Heart left ventricle (tissue), 16 donors: ENCODE data around the gene STK17B. TPM values are rescaled to one million over a fixed set of nuclear protein-coding genes. Genes with fewer than 3 reads are reported as not detected.
A peak's percentile ranks its signal among the peaks of the same experiment; 100 is the strongest.

Experiments used
- ATAC-seq, 4 donors: fragments of 200-7000 bp; cut with Tn5 transposase; one replicate each; pipeline ENCODE4 v1.9.1; 2020 to 2022; ENCODE audit warnings: moderate library complexity in 4 of 4, mild to moderate bottlenecking in 3 of 4, moderate number of reproducible peaks in 1 of 4
- DNase-seq, 5 donors: peaks; one replicate each; pipeline ENCODE4 v3.0.0-alpha.2; 2020
- H3K27ac ChIP-seq, 12 donors: fragments of 200-600 bp; sonication (generic) in 4 of 12; one replicate each; pipeline versions ENCODE4 v1.5.0 to v1.8.0; 2016 to 2022; ENCODE audit warnings: mild to moderate bottlenecking in 2 of 12
- H3K27me3 ChIP-seq, 9 donors: fragments of 200-600 bp; sonication (generic) in 2 of 9; one replicate each; pipeline versions ENCODE4 v1.5.1 to v1.8.0; 2016 to 2022; ENCODE audit warnings: mild to moderate bottlenecking in 3 of 9
- H3K36me3 ChIP-seq, 9 donors: fragments of 200-600 bp; sonication (generic) in 2 of 9; one replicate each; pipeline versions ENCODE4 v1.5.0 to v1.8.0; 2018 to 2022; ENCODE audit warnings: mild to moderate bottlenecking in 2 of 9
- H3K4me1 ChIP-seq, 12 donors: fragments of 200-600 bp; sonication (generic) in 4 of 12; one replicate each; pipeline versions ENCODE4 v1.5.0 to v1.8.0; 2016 to 2022; ENCODE audit warnings: mild to moderate bottlenecking in 3 of 12
- H3K4me3 ChIP-seq, 12 donors: fragments of 200-600 bp; sonication (generic) in 4 of 12; one replicate each; pipeline versions ENCODE4 v1.5.0 to v1.8.0; 2017 to 2022; ENCODE audit warnings: mild to moderate bottlenecking in 9 of 12, moderate library complexity in 4 of 12
- H3K9me3 ChIP-seq, 12 donors: fragments of 200-600 bp; sonication (generic) in 4 of 12; one replicate each; pipeline versions ENCODE4 v1.5.0 to v1.8.0; 2016 to 2022; ENCODE audit warnings: mild to moderate bottlenecking in 1 of 12
- POLR2A ChIP-seq, 2 donors: fragments of 450-650 bp; IDR thresholded peaks; one replicate each; pipeline ENCODE4 v1.6.1; 2017; ENCODE audit warnings: antibody characterized with exemption in 2 of 2, mild to moderate bottlenecking in 2 of 2, moderate library complexity in 2 of 2
- WGBS, 4 donors: extraction: QIAGEN DNeasy Blood & Tissue Kit in 2 of 4; methylation state at CpG; one replicate each; pipeline versions ENCODE4 v1.1.5 to v1.1.7; 2013 to 2018; 5-methylcytosine and 5-hydroxymethylcytosine counted together
- intact Hi-C, 10 donors: fragments of 100-400 bp; cut with DNase I; formaldehyde crosslinking; loops; one replicate each; pipeline versions ENCODE4 v1.11.1 to v1.14.2; 2022
- polyA plus RNA-seq, 2 donors: library from polyadenylated mRNA; stranded (reverse); fragments of 200-250 nt; gene quantifications; one replicate each; pipeline ENCODE4 v1.2.3, GENCODE V29; 2013
- total RNA-seq, 9 donors: library from RNA; depleted of rRNA in 2 of 9; stranded (reverse); fragments of >200 nt in 2 of 9; fragmentation: NEBNext Ultra II Directional in 3 of 9; extraction: Animal tissue kit (Norgen Biotek cat#: 25700) in 3 of 9; gene quantifications; one replicate each; pipeline versions ENCODE4 v1.1.0 to v1.2.4, GENCODE V29; 2016 to 2023
- TF ChIP-seq, protein P1 (sequence below), 12 donors: fragments of 200-600 bp; sonication (generic) in 4 of 12; IDR thresholded peaks; one replicate each; pipeline versions ENCODE4 v1.5.0 to v1.8.0; 2018 to 2022; ENCODE audit warnings: antibody characterized with exemption in 12 of 12, mild to moderate bottlenecking in 5 of 12
- donor health status: ischemic (EF 13 %, LVEDD 7.1; RV severe dilation, severe dysfunction).
- donor health status: healthy with polysubstance abuse.
- donor health status: DM: no; HTN: yes; CAD: no.
- donor health status: DM: no; HTN: no; CAD: no.
- donor health status: ischemic (EF 25% LVEDD 6.9; RV normal size, moderate dysfunction).
- donor health status: ischemic (EF 25% LVEDD 5.7; RV mildly dilated, moderate dysfunction).
- donor health status: healthy.
- donor health status: DM: yes; HTN: yes; CAD: no.
- donor health status: ischemic (EF 35%, LVEDD 5.7; RV mildly dilated, moderate dysfunction).
- donor health status: nonischemic (EF 11% LVEDD 7.7; RV severe dilation, severe dysfunction).
- donor health status: DM: yes; HTN: yes; CAD: no.
- donor health status: PGD.
- donor health status: ischemic (EF 29% LVEDD 5.4; RV normal size, mild dysfunction).
- donor health status: nonischemic (EF 23%, LVEDD 6.1; RV moderate dilation, normal function).

The STK17B gene
- total and polyA plus RNA-seq, 11 donors = 1.4 to 24.4 (median 4.5) TPM

GRCh38 chr2:196208915-196209314 lies 37.5 kb upstream of the STK17B start:
- no peak for ATAC-seq
- WGBS, 4 donors = 36 to 69% (median 51%) methylated on average over 1 of the region's 1 CpG
- peaks cover 0 to 27% (median 8%) of the 10 kb centered on the region in 12 donors for H3K4me1 ChIP-seq
- H3K36me3 ChIP-seq = peaks cover 0 to 31% (median 2%) of the 10 kb centered on the region in 9 donors
- intact Hi-C loops = no loop called here
- TF ChIP-seq, protein P1, sequence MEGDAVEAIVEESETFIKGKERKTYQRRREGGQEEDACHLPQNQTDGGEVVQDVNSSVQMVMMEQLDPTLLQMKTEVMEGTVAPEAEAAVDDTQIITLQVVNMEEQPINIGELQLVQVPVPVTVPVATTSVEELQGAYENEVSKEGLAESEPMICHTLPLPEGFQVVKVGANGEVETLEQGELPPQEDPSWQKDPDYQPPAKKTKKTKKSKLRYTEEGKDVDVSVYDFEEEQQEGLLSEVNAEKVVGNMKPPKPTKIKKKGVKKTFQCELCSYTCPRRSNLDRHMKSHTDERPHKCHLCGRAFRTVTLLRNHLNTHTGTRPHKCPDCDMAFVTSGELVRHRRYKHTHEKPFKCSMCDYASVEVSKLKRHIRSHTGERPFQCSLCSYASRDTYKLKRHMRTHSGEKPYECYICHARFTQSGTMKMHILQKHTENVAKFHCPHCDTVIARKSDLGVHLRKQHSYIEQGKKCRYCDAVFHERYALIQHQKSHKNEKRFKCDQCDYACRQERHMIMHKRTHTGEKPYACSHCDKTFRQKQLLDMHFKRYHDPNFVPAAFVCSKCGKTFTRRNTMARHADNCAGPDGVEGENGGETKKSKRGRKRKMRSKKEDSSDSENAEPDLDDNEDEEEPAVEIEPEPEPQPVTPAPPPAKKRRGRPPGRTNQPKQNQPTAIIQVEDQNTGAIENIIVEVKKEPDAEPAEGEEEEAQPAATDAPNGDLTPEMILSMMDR (IDR thresholded peaks at IDR 0.05) = no peak
- TF ChIP-seq POLR2A (IDR thresholded peaks at IDR 0.05) = no peak
- H3K4me3 ChIP-seq = no peak overlapping the region
- H3K27ac ChIP-seq = no peak overlapping the region
- H3K9me3 ChIP-seq = no peaks in the 10 kb centered on the region
- H3K27me3 ChIP-seq = no peaks in the 10 kb centered on the region
- DNase-seq = no peak

DNA sequence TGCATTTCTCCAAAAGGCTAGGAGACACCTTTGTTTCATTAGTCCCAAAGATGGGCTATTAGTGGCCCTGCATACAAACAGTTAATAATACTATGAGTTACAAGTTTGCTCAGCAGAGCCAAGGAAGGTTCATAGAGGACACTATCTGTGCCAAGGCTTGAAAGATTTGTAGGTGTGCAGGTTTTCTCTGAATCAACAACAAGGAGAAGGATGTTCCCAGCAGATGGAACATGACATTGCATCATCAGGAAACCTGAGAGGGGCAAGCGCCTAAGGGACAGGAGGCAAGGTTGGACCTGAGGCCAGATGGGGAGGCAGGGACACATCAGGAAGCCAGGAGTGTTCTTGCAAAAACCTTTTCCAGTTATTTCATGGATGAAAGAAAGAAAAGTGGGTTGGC lies 35.4 kb upstream of the STK17B start:
- no peak for ATAC-seq

GRCh38 chr2:196205881-196206435 lies 34.6 kb upstream of the STK17B start:
- Histone ChIP-seq H3K9me3 (no peaks in the 10 kb centered on the region), H3K27ac (peak overlapping the region in 2 of 12 donors; percentile 8 to 30), H3K36me3 (peaks cover 0 to 13% (median 0%) of the 10 kb centered on the region in 9 donors), H3K4me1 (peaks cover 0 to 29% (median 19%) of the 10 kb centered on the region in 12 donors), H3K4me3 (no peak overlapping the region), H3K27me3 (no peaks in the 10 kb centered on the region)
- intact Hi-C loops = no loop called here
- ATAC-seq = peak in 3 of 4 donors; percentile 55 to 67 (median 55)
- TF ChIP-seq POLR2A (IDR thresholded peaks at IDR 0.05) = no peak
- TF ChIP-seq, protein P1 (IDR thresholded peaks at IDR 0.05) = no peak
- peak in 2 of 5 donors; percentile 23 to 25 for DNase-seq

More for the DNA sequence above, 35.4 kb upstream of the STK17B start:
- Histone ChIP-seq H3K36me3 (peaks cover 0 to 11% (median 0%) of the 10 kb centered on the region in 9 donors), H3K4me3 (no peak overlapping the region), H3K27ac (peak overlapping the region in 1 of 12 donors; percentile 30), H3K9me3 (no peaks in the 10 kb centered on the region), H3K4me1 (peaks cover 0 to 24% (median 14%) of the 10 kb centered on the region in 12 donors), H3K27me3 (no peaks in the 10 kb centered on the region)
- DNase-seq = no peak
- 91 to 95% (median 94%) methylated on average over 1 of the region's 1 CpG for WGBS, 4 donors
- TF ChIP-seq, protein P1 (IDR thresholded peaks at IDR 0.05) = no peak
- TF ChIP-seq POLR2A (IDR thresholded peaks at IDR 0.05) = no peak
- intact Hi-C loops = no loop called here

GRCh38 chr2:196205011-196205766 lies 33.8 kb upstream of the STK17B start:
- intact Hi-C loops = no loop called here
- ATAC-seq (no peak), DNase-seq (no peak)
- Histone ChIP-seq H3K27ac (peak overlapping the region in 2 of 12 donors; percentile 14 to 30), H3K4me3 (no peak overlapping the region), H3K27me3 (no peaks in the 10 kb centered on the region), H3K36me3 (peaks cover 0 to 18% (median 0%) of the 10 kb centered on the region in 9 donors), H3K9me3 (no peaks in the 10 kb centered on the region), H3K4me1 (peaks cover 0 to 33% (median 23%) of the 10 kb centered on the region in 12 donors)
- no peak for TF ChIP-seq POLR2A (IDR thresholded peaks at IDR 0.05)
- TF ChIP-seq, protein P1 (IDR thresholded peaks at IDR 0.05) = no peak
- 92 to 96% (median 95%) methylated on average over 5 of the region's 5 CpGs for WGBS, 4 donors
